ENCODE measurements around the gene TK2.

TK2 gene

DNA sequence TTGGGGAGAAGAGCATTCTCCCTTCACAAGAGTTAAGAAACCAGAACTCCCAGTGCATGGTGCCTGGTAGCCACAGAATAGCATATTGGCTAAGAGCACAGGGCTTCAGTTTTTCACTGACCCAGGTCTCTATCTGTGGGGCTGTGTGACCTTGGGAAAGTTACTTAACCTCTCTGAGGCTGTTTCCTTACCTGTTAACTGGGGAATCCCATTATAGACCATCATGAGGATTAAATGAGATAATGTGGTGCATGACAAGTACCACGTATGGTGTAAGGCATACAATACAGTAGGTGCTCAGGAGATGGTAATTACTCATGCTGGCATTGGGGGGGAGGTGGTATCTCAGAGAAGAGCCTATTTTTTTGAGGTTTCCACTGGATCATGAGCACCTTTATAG, 89.2 kb downstream of the TK2 start:
- no peak for DNase-seq

- peak; percentile 45 to 67 for DNase-seq
Observed at GRCh38 chr16:66459878-66460277, 90.0 kb downstream of the TK2 start.

- DNase-seq = no peak
Observed at GRCh38 chr16:66458853-66459252, 91.1 kb downstream of the TK2 start.

DNA sequence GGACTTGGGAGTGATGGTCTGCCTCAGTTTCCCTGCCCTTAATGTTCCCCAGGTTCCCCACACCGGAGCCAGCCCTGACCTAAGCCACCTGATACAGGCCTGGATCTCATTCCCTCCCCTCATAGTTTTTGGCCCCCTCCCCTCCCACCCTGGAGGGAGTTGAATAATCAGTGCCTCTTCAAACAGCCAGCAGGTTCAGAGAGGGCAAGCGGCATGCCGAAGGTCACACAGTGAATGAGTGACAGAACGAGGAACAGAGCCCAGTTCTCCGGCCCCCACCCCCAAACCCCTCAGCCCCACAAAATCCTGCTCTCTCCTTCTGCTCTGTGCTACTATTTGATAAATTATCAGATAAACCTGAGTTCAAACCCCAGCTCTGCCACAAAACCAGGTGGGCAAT, 91.6 kb downstream of the TK2 start:
- DNase-seq = no peak
